Measurements from ENCODE around the gene COL21A1.

Gene COL21A1

GRCh38 chr6:56282391-56282790, 35.0 kb upstream of the COL21A1 start:
- POLR2A ChIA-PET: no interaction called here
- H3K4me3 ChIP-seq (ENCODE audit: control insufficient read depth in 1 of 7, extremely low read depth in 1 of 7, insufficient read depth in 4 of 7, low read depth in 2 of 7, low read length in 6 of 7): no peak overlapping the region
- no peak for DNase-seq
- no peak overlapping the region for H3K27ac ChIP-seq (ENCODE audit: insufficient read depth in 1 of 2, low read depth in 1 of 2, low read length in 2 of 2, poor library complexity in 1 of 2, severe bottlenecking in 2 of 2)
- no peaks in the 10 kb centered on the region for H3K27me3 ChIP-seq (replicated peaks in 2 of 5; ENCODE audit: control insufficient read depth in 4 of 5, insufficient read depth in 5 of 5, low read length in 4 of 5)
- H3K36me3 ChIP-seq (ENCODE audit: control insufficient read depth in 4 of 4, insufficient read depth in 4 of 4, low read length in 3 of 4): no peaks in the 10 kb centered on the region
- no peaks in the 10 kb centered on the region for H3K4me1 ChIP-seq (ENCODE audit: control extremely low read depth in 1 of 4, control insufficient read depth in 4 of 4, insufficient read depth in 4 of 4, low read length in 3 of 4)
- no peaks in the 10 kb centered on the region for H3K9me3 ChIP-seq (ENCODE audit: control extremely low read depth in 1 of 5, control insufficient read depth in 4 of 5, insufficient read depth in 2 of 5, low read depth in 1 of 5, low read length in 4 of 5)
- CTCF ChIA-PET: no interaction called here

GRCh38 chr6:56280126-56280525, 32.7 kb upstream of the COL21A1 start:
- CTCF ChIA-PET: interaction anchor here (1.0 to 2.0 kb wide), 2 partner anchors 11 to 19 kb away, joined by 3 to 6 read pairs; no protein-coding TSS in a partner anchor
- POLR2A ChIA-PET: no interaction called here

GRCh38 chr6:56279331-56280080, 32.1 kb upstream of the COL21A1 start:
- ChIA-PET POLR2A (no interaction called here), CTCF (interaction anchor here (1.0 to 2.0 kb wide), 2 partner anchors 12 to 19 kb away, joined by 3 to 6 read pairs; no protein-coding TSS in a partner anchor)
- no peaks in the 10 kb centered on the region for H3K9me3 ChIP-seq (ENCODE audit: control extremely low read depth in 1 of 5, control insufficient read depth in 4 of 5, insufficient read depth in 2 of 5, low read depth in 1 of 5, low read length in 4 of 5)
- H3K27me3 ChIP-seq (replicated peaks in 2 of 5; ENCODE audit: control insufficient read depth in 4 of 5, insufficient read depth in 5 of 5, low read length in 4 of 5): no peaks in the 10 kb centered on the region
- H3K4me1 ChIP-seq (ENCODE audit: control extremely low read depth in 1 of 4, control insufficient read depth in 4 of 4, insufficient read depth in 4 of 4, low read length in 3 of 4): no peaks in the 10 kb centered on the region
- H3K4me3 ChIP-seq (ENCODE audit: control insufficient read depth in 1 of 7, extremely low read depth in 1 of 7, insufficient read depth in 4 of 7, low read depth in 2 of 7, low read length in 6 of 7): no peak overlapping the region
- H3K27ac ChIP-seq (ENCODE audit: insufficient read depth in 1 of 2, low read depth in 1 of 2, low read length in 2 of 2, poor library complexity in 1 of 2, severe bottlenecking in 2 of 2): no peak overlapping the region
- no peak for DNase-seq
- no CpG with 5 or more reads among the region's 1 CpG for WGBS (ENCODE audit: insufficient coverage)
- no peaks in the 10 kb centered on the region for H3K36me3 ChIP-seq (ENCODE audit: control insufficient read depth in 4 of 4, insufficient read depth in 4 of 4, low read length in 3 of 4)

More at GRCh38 chr6:56280126-56280525, 32.7 kb upstream of the COL21A1 start:
- no peak overlapping the region for H3K27ac ChIP-seq (ENCODE audit: insufficient read depth in 1 of 2, low read depth in 1 of 2, low read length in 2 of 2, poor library complexity in 1 of 2, severe bottlenecking in 2 of 2)
- no peak for DNase-seq
- 94% methylated on average over 3 of the region's 3 CpGs for WGBS (ENCODE audit: insufficient coverage)
- no peaks in the 10 kb centered on the region for H3K36me3 ChIP-seq (ENCODE audit: control insufficient read depth in 4 of 4, insufficient read depth in 4 of 4, low read length in 3 of 4)
- no peaks in the 10 kb centered on the region for H3K9me3 ChIP-seq (ENCODE audit: control extremely low read depth in 1 of 5, control insufficient read depth in 4 of 5, insufficient read depth in 2 of 5, low read depth in 1 of 5, low read length in 4 of 5)
- no peak overlapping the region for H3K4me3 ChIP-seq (ENCODE audit: control insufficient read depth in 1 of 7, extremely low read depth in 1 of 7, insufficient read depth in 4 of 7, low read depth in 2 of 7, low read length in 6 of 7)
- no peaks in the 10 kb centered on the region for H3K4me1 ChIP-seq (ENCODE audit: control extremely low read depth in 1 of 4, control insufficient read depth in 4 of 4, insufficient read depth in 4 of 4, low read length in 3 of 4)
- no peaks in the 10 kb centered on the region for H3K27me3 ChIP-seq (replicated peaks in 2 of 5; ENCODE audit: control insufficient read depth in 4 of 5, insufficient read depth in 5 of 5, low read length in 4 of 5)

GRCh38 chr6:56278171-56278591, 30.8 kb upstream of the COL21A1 start:
- no peaks in the 10 kb centered on the region for H3K9me3 ChIP-seq (ENCODE audit: control extremely low read depth in 1 of 5, control insufficient read depth in 4 of 5, insufficient read depth in 2 of 5, low read depth in 1 of 5, low read length in 4 of 5)
- ChIA-PET POLR2A (no interaction called here), CTCF (no interaction called here)
- no peak overlapping the region for H3K4me3 ChIP-seq (ENCODE audit: control insufficient read depth in 1 of 7, extremely low read depth in 1 of 7, insufficient read depth in 4 of 7, low read depth in 2 of 7, low read length in 6 of 7)
- DNase-seq: no peak
- H3K36me3 ChIP-seq (ENCODE audit: control insufficient read depth in 4 of 4, insufficient read depth in 4 of 4, low read length in 3 of 4): no peaks in the 10 kb centered on the region
- H3K27ac ChIP-seq (ENCODE audit: insufficient read depth in 1 of 2, low read depth in 1 of 2, low read length in 2 of 2, poor library complexity in 1 of 2, severe bottlenecking in 2 of 2): no peak overlapping the region
- no peaks in the 10 kb centered on the region for H3K4me1 ChIP-seq (ENCODE audit: control extremely low read depth in 1 of 4, control insufficient read depth in 4 of 4, insufficient read depth in 4 of 4, low read length in 3 of 4)
- WGBS (ENCODE audit: insufficient coverage): 100% methylated on average over 1 of the region's 2 CpGs
- H3K27me3 ChIP-seq (replicated peaks in 2 of 5; ENCODE audit: control insufficient read depth in 4 of 5, insufficient read depth in 5 of 5, low read length in 4 of 5): no peaks in the 10 kb centered on the region

- ChIA-PET CTCF (no interaction called here), POLR2A (no interaction called here)
- no peaks in the 10 kb centered on the region for H3K4me1 ChIP-seq (ENCODE audit: control extremely low read depth in 1 of 4, control insufficient read depth in 4 of 4, insufficient read depth in 4 of 4, low read length in 3 of 4)
- H3K27ac ChIP-seq (ENCODE audit: insufficient read depth in 1 of 2, low read depth in 1 of 2, low read length in 2 of 2, poor library complexity in 1 of 2, severe bottlenecking in 2 of 2): no peak overlapping the region
- no peaks in the 10 kb centered on the region for H3K36me3 ChIP-seq (ENCODE audit: control insufficient read depth in 4 of 4, insufficient read depth in 4 of 4, low read length in 3 of 4)
- H3K27me3 ChIP-seq (replicated peaks in 2 of 5; ENCODE audit: control insufficient read depth in 4 of 5, insufficient read depth in 5 of 5, low read length in 4 of 5): no peaks in the 10 kb centered on the region
- whole genome bisulfite sequencing (ENCODE audit: insufficient coverage): 100% methylated on average over 1 of the region's 1 CpG
- H3K4me3 ChIP-seq (ENCODE audit: control insufficient read depth in 1 of 7, extremely low read depth in 1 of 7, insufficient read depth in 4 of 7, low read depth in 2 of 7, low read length in 6 of 7): no peak overlapping the region
- peaks cover 0 to 11% (median 0%) of the 10 kb centered on the region in 5 experiments for H3K9me3 ChIP-seq (ENCODE audit: control extremely low read depth in 1 of 5, control insufficient read depth in 4 of 5, insufficient read depth in 2 of 5, low read depth in 1 of 5, low read length in 4 of 5)
- DNase-seq: no peak
Measured at GRCh38 chr6:56270812-56271441, 23.5 kb upstream of the COL21A1 start.

GRCh38 chr6:56268266-56268665, 20.9 kb upstream of the COL21A1 start:
- peaks cover 0 to 2% (median 0%) of the 10 kb centered on the region in 5 experiments for H3K27me3 ChIP-seq (replicated peaks in 2 of 5; ENCODE audit: control insufficient read depth in 4 of 5, insufficient read depth in 5 of 5, low read length in 4 of 5)
- no peaks in the 10 kb centered on the region for H3K4me1 ChIP-seq (ENCODE audit: control extremely low read depth in 1 of 4, control insufficient read depth in 4 of 4, insufficient read depth in 4 of 4, low read length in 3 of 4)
- H3K9me3 ChIP-seq (ENCODE audit: control extremely low read depth in 1 of 5, control insufficient read depth in 4 of 5, insufficient read depth in 2 of 5, low read depth in 1 of 5, low read length in 4 of 5): peaks cover 0 to 11% (median 0%) of the 10 kb centered on the region in 5 experiments
- no peak overlapping the region for H3K4me3 ChIP-seq (ENCODE audit: control insufficient read depth in 1 of 7, extremely low read depth in 1 of 7, insufficient read depth in 4 of 7, low read depth in 2 of 7, low read length in 6 of 7)
- POLR2A ChIA-PET: no interaction called here
- WGBS (ENCODE audit: insufficient coverage): 80% methylated on average over 1 of the region's 2 CpGs
- DNase-seq: no peak
- CTCF ChIA-PET: no interaction called here
- H3K36me3 ChIP-seq (ENCODE audit: control insufficient read depth in 4 of 4, insufficient read depth in 4 of 4, low read length in 3 of 4): no peaks in the 10 kb centered on the region
- no peak overlapping the region for H3K27ac ChIP-seq (ENCODE audit: insufficient read depth in 1 of 2, low read depth in 1 of 2, low read length in 2 of 2, poor library complexity in 1 of 2, severe bottlenecking in 2 of 2)

GRCh38 chr6:56266011-56266410, 18.6 kb upstream of the COL21A1 start:
- WGBS (ENCODE audit: insufficient coverage): no CpG with 5 or more reads among the region's 3 CpGs
- no peak for DNase-seq
- H3K27me3 ChIP-seq (replicated peaks in 2 of 5; ENCODE audit: control insufficient read depth in 4 of 5, insufficient read depth in 5 of 5, low read length in 4 of 5): peaks cover 0 to 3% (median 0%) of the 10 kb centered on the region in 5 experiments
- H3K36me3 ChIP-seq (ENCODE audit: control insufficient read depth in 4 of 4, insufficient read depth in 4 of 4, low read length in 3 of 4): no peaks in the 10 kb centered on the region
- H3K27ac ChIP-seq (ENCODE audit: insufficient read depth in 1 of 2, low read depth in 1 of 2, low read length in 2 of 2, poor library complexity in 1 of 2, severe bottlenecking in 2 of 2): no peak overlapping the region
- ChIA-PET CTCF (interaction anchor here (1.1 kb wide), 1 partner anchor 26 kb away, joined by 3 read pairs; no protein-coding TSS in a partner anchor), POLR2A (no interaction called here)
- no peak overlapping the region for H3K4me3 ChIP-seq (ENCODE audit: control insufficient read depth in 1 of 7, extremely low read depth in 1 of 7, insufficient read depth in 4 of 7, low read depth in 2 of 7, low read length in 6 of 7)
- no peaks in the 10 kb centered on the region for H3K4me1 ChIP-seq (ENCODE audit: control extremely low read depth in 1 of 4, control insufficient read depth in 4 of 4, insufficient read depth in 4 of 4, low read length in 3 of 4)
- peaks cover 0 to 7% (median 0%) of the 10 kb centered on the region in 5 experiments for H3K9me3 ChIP-seq (ENCODE audit: control extremely low read depth in 1 of 5, control insufficient read depth in 4 of 5, insufficient read depth in 2 of 5, low read depth in 1 of 5, low read length in 4 of 5)
